Fibroblast of lung (primary cell): ENCODE data around the gene SLC43A3.

Source experiments
- EZH2 ChIP-seq: IDR thresholded peaks from 2 replicates; pipeline ENCODE4 v1.5.1; 2012; ENCODE audit warnings: low read length, control low read depth, mild to moderate bottlenecking; ENCODE audit errors: missing control alignments
- TF ChIP-seq, protein P1 (sequence below), 2 donors: IDR thresholded peaks in 1 of 2; conservative IDR thresholded peaks in 1 of 2; 1 replicate in 1 of 2; 2 replicates in 1 of 2; pipeline ENCODE4 v1.5.1; 2011 to 2012; ENCODE audit warnings: low read length in 2 of 2, control low read depth in 1 of 2, inconsistent platforms in 1 of 2, low read depth in 1 of 2, mild to moderate bottlenecking in 1 of 2

- TF ChIP-seq, protein P1, sequence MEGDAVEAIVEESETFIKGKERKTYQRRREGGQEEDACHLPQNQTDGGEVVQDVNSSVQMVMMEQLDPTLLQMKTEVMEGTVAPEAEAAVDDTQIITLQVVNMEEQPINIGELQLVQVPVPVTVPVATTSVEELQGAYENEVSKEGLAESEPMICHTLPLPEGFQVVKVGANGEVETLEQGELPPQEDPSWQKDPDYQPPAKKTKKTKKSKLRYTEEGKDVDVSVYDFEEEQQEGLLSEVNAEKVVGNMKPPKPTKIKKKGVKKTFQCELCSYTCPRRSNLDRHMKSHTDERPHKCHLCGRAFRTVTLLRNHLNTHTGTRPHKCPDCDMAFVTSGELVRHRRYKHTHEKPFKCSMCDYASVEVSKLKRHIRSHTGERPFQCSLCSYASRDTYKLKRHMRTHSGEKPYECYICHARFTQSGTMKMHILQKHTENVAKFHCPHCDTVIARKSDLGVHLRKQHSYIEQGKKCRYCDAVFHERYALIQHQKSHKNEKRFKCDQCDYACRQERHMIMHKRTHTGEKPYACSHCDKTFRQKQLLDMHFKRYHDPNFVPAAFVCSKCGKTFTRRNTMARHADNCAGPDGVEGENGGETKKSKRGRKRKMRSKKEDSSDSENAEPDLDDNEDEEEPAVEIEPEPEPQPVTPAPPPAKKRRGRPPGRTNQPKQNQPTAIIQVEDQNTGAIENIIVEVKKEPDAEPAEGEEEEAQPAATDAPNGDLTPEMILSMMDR (conservative IDR thresholded peaks at IDR 0.05 in 1 of 2, IDR thresholded peaks at IDR 0.05 in 1 of 2; ENCODE audit: low read depth in 1 of 2, low read length in 2 of 2): no peak
- no peak for TF ChIP-seq EZH2
Measured at GRCh38 chr11:57399221-57399620, 27.7 kb downstream of the SLC43A3 start.
